HG03354 (cell line): Measurements from ENCODE around the gene BLID.

Source experiments
- ATAC-seq: cut with Tn5 transposase; IDR thresholded peaks from one replicate; pipeline ENCODE4 v1.9.1; 2021; ENCODE audit warnings: mild to moderate bottlenecking; ENCODE audit not compliant: unreplicated experiment, poor library complexity, severe bottlenecking

BLID gene

DNA sequence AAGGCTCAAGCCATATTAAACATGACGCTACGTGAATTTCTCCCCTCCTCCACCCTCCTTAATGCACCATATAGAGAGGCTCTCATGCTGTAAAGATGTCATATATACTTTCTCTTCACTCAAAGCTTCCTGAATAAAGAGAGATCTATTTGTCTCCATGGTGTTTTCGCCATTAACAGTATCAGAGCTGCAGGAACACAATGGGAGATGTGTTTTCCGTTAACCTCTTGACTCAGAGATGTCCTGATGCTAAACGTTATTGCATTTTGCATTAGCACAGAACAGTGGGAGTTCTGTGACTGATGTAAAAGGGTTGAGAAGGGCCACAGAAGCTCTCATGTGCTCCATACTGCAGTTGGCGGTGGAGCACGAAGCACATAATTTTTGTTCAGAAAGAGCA lies 25.7 kb upstream of the BLID start:
- no peak for ATAC-seq

DNA sequence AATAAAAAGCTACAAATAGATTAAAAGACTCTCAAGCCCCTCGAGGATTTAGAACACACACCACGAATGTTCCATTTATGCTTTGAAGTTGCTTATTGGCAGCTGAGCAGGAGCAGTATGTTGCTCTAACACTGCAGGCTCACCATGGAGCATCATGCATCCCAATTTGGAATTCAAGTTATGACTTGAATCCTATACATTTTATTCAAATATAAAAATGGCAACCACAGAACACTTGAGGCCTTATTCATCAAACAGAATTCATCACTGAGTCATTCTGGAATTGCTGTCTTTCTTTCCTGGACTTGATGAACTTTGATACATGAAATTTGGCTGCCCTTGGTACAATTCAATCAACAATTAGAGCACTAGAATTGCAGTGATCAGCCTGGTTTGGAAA lies 24.5 kb upstream of the BLID start:
- no peak for ATAC-seq

DNA sequence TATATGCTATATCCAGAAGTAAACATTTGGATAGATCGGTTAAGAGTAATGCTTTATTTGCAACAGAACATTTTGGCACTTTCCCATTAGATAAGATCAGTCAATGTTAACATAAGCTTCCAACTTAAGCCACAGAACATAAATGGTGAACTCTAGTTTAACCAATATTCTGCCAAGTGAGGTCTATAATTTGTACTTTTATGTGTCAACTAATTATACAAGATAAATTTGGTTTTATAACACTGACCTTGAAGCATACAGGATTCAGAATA lies 23.5 kb upstream of the BLID start:
- no peak for ATAC-seq

DNA sequence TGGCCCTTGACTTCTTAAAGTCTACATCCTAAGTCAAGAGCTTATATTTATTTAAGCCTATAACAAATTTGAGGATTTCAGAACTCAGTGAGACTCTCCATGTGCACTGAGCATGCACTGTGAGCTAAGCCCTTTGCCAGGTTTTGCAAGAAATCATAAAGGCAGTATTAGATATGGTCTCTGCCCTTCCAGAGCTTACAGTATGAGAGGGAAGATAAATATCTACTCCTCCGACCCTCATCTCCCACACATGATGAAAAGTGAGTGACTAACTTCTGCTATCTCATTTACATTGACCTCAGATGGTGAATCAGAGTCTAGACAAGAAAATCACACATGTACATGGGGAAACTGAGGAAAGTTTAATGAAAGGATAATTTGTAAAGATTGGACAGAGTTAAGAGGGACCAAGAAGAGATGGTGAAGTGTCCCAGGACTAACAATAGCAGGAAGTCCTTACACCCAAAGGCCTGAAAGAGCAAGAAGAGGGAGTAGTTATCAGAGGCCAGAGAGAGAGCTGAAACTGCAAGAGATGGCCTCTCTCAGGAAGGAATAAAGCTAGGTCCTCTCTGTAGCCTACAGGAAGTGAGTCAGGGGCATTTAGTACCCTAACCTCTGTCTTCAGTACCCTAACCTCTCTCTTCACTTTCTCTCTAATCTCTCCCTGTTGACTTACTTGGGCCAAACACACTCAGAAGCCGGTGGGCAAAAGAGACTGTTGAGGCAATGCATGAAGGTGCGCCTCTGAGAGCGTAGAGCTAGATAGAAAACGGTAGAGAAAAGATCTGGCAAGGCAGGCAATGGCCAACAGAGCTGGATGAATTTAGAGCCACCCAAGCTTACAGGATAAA lies 23.0 kb upstream of the BLID start:
- no peak for ATAC-seq

DNA sequence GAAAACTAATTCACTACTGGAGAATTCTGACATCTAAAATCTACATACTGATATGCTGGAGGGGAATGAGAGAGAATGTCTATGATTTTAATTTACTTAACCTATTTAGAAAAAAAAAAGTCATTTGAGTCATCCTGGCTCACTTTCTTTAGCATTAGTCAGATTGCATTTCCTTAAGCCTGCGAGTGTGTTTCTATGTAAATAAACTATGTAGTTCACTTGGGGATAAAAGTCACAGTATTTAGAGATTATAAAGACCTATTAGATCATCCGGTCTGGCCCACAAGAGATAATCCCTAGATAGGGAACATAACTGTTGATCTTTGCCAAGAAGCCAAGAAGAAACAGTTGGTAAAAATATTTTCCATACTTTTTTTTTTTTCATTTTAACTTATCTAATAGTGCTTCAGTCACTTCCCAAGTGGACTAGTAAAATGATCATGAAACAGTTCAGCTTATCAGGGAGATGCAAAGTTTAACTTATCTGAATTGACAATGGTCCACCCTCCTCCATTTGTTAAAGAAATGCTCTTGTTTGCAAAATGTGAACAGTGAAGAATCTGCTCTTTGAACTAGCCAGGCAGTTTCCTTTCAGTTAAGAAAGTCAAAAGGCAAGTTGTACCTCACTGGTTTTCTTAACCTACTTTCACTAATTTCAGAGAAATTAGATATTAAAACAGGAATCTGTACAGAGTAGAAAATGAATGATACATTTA lies 21.2 kb upstream of the BLID start:
- ATAC-seq = no peak

DNA sequence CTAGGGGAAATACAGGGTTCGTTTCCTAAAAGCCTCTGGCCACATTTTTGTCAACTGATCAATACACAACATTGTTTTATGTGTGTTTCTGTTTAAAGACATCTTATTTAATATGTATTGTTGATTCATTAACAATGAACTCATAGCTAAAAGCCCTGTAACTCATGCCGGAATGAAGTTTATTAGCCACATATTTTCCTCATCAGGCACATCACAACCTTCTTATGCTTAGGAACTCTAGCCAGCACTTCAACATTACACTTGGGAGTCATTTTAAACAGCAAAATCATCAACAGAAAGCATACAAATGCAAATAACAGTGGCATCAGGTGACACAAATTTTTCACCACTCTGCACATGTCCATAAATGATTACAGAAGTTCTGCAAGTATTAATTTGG lies 15.1 kb upstream of the BLID start:
- no peak for ATAC-seq

DNA sequence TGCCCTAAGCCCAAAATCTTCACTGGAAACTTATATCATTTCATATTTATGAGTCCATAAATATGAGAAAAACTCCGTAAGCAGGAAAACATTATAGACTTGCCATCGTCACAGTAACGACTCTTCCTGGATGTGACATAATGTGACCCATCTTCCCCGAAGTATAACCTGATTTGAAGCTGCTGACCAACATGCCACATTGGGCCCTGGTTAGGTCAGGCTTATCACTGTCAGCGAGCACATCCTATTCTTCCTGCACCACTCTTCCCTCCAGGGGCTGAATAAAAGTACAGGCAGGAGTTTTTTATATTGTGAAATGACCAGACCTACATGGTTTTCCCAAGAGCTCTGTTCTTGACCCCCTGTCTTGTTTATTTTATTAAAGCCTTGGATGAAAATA lies 12.1 kb upstream of the BLID start:
- no peak for ATAC-seq

DNA sequence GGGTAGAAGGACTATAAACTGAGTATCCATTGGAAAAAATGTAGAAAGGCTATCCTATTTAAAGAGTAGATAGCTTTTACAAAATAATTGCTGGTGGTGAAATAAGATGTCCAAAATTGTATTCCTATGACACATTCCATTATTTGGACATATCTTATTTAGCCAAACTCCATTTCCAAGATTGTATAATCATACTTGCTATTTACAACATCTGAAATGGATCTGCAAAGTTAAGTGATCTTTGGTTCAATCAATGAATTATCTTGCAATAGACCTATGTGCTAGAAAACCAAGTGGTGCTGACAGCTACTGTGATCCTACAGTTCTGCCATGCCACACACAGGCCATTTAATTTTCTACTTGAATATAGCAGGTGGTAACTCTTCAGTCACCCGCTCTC lies 11.0 kb upstream of the BLID start:
- ATAC-seq = no peak

DNA sequence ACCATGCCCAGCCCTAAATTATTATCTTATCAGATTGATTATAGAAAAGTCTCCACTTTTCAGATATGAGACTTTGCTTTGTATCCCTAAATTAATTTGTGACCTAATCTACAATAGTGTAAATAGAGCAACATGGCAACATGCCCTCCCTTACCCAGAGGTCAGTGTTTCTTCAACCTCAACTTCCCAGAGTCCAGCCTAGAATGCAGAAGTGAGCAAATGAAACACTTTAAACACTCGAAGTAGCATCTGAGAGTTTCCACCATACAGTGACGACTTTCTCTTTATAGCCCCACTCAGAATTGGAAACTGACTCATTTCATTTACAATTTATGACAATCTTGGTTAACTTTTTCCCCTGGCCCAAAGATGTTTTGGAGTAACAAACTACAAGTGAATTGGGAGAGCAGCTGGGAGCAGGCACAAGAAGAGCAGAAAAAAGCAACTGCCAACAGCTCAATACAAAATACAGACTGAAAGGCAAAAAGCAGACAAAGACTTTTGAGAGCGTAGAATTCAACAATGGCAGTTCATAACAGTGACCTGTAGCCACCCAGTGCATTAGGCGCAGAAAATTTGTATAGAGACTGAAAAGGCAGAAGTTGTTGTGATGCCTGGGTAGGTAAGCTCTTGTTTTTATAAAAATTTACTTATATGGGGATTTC lies 10.1 kb upstream of the BLID start:
- no peak for ATAC-seq

DNA sequence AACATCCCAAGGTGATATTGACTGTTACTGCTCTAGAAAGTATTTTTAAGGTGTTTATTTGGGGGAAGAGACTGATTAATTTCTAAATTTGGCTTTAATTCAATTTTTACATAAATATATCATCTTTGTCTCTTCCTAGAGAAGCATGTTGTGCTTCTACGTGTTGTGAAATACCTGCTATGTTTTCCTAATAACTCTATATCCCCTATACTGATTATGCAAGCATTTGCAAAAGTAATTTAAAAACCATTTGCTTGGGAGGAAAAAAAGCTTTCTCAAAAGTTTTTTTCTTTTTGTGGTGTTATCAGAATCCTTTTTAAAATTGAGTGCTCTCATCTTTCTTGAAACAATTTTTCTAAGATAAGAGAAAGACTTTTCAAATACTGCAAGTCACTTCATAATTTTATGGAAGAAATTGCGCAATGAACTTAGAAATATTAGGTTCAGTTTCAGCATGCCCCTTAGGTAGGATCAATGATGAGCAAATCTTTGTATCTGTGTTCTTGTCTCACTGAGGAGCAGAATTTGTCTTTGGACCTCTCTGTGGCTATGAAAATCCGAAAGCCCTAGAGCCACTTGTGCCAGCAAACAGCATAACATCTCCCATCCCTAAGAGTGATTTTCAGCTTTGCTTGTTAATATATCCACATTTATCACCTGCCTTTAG lies 7.4 kb upstream of the BLID start:
- no peak for ATAC-seq

DNA sequence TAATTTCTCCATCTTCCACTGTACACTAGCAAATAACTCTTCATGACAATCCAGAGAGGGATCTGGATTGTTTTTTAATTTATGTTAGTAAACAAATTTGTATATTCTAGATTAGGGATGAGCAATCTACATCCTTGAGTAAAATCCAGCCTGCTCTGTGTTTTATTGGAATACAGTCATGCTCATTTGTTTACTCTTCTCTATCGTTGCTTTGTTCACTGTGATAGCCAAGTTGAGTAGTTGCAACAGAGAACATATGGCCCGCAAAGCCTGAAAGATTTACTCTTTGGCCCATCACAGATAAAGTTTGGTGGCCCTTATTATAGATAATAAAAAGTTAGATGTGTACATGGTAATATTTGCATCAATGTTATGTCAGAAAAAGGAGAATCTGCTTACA lies 6.2 kb upstream of the BLID start:
- no peak for ATAC-seq

DNA sequence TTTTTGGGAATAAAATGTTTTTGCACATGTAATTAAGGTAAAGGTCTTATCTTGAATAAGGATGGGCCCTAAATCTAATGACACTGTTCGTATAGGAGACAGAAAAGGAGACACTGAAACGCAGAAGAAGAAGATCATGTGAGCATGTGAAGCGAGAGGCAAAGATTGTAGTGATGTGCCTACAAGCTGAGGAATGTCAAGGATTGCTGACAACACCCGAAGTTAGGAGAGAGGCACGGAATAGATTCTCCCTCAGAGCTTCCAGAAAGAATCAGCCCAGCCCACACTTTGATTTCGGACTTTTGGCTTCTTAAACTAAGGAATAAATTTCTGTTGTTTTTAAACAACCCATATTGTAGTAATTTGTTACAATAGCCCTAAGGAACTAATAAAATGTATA lies 4.1 kb upstream of the BLID start:
- no peak for ATAC-seq

DNA sequence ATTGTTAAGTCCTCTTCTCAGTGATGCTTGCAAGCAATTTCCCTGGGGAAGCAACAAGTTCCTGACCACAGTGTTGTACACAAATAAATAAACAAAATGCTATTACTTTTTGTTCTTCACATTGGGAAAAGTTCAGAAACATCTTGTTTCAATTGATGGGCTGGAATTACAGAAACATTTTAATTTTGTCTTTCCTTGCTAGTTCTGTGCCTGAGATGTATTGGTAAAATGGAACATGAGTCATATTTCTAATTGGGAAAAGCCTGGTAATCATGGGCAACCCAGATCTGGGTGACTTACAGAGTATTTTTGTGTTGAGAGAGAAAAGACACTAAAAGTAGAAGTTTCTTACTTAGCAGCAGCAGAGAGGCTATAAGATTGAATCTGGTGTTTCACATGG lies 576 bp upstream of the BLID start:
- ATAC-seq = no peak

DNA sequence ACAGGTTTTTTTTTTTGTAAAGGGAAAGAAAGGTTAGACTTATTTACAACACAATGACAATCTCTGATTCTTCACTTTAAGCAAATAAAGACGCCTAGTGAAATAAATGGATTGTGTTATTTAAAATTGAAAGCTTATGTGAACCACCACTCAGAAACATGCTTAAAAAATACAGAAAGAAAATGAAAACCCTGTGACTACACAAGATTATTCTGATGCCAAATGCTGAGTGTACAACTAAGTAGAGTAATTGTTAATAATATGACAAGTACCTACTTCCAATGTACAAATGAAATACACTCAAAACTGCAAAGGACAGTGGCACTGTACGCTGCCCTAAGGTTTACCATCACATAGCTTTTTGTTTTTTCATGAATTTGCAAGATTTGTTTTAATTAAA lies 1.0 kb downstream of the BLID start:
- no peak for ATAC-seq

DNA sequence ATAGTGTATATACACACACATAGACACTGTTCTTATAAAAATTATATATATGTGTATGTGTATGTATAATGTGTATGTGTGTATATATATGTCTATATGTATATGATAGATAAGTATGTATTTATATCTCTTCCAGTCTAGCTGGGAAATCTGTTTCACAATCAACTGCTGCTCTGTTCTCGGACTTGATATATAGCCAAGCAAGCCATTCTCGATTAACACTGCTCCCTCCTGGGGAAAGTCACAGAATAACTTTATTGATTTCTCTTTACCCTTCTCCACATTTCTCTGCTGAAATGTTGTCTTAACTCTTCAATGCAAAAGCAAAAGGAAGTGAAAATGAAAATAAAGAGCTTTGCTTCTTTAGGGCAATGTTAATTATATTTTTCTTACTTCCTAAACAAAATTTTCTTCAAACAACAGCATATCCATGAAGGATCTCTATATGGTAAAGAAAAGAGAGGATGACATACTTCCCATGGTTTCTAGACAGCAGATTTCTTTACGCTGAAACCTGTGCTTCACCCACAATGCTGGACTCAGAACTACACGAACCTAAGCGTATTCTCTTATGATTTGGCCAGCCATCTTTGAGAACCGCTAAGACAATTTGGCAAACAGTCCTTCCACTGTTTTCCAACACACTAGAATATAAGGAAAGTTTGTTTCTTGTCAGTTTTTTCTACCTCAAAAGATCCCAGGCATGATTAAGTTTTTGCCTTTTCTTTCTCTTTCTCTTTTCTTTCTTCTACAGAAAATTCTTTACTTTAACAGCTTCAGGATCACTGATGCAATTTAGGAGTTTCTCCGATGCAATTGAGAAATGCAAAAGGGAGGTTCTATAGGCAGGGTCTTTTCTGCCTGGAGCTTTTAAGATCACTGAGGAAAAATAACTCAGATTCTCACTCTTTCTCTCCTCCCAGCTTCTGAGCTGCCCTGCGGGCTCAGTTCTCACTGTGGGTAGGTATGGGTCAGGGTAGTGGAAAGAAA lies 1.9 kb downstream of the BLID start:
- no peak for ATAC-seq

DNA sequence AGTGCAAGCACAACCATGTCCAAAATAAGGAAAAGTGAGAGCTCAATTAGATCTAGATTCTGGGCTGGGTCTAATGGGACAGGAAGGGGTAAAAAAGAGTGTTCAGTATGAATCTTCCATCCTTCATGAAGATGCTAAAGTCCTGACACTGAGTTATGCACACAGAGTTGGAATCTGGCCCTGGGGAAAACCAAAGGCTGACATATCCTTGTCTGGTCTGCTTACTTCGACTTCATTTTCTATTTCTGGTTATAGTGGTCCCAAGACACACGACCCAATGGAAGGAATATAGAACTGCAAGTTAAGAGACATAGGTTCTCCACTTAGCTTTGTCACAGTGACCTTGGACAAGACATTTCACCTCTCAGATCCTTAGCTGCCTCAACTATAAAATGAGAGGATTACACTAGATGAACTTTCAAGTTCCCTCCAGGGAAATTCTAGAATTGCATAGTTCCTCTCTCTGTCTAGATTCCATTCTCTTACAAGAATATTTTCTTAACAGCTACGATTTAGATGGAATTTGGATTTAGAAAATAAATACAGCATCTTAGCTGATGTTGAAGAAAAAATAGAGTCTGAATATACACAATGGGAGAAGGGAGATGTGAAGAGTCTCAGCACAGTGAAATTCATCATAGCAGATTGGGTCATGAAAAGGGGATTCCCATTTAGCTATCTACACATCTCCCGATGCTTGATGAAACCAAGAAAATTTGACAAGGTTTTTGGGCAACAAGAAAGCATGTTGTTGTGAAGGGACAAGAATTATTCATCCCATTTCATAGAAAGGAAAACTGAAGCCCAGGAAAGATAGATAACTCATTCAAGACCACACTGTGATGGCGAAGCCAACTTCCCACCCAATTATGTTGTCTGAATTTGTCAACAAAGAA lies 3.3 kb downstream of the BLID start:
- ATAC-seq = no peak

DNA sequence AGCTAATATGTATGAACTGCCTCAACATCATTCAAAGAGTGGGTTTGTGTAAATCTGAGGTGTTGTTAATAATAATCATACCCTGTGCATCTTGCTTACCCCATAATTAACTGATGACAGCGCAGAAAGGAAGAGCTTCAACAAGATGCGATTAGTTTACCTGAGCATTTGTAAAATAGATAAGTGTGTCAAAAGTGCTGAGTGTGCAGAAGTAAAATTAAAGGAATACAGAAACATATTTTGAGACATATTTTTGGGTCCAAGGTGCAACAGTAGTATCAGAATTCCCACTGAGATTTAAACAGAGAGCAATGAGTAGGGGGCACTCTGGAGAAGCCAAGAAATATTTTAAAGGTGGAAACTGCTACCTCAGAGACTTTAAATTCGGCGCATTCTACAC lies 6.1 kb downstream of the BLID start:
- ATAC-seq = no peak

DNA sequence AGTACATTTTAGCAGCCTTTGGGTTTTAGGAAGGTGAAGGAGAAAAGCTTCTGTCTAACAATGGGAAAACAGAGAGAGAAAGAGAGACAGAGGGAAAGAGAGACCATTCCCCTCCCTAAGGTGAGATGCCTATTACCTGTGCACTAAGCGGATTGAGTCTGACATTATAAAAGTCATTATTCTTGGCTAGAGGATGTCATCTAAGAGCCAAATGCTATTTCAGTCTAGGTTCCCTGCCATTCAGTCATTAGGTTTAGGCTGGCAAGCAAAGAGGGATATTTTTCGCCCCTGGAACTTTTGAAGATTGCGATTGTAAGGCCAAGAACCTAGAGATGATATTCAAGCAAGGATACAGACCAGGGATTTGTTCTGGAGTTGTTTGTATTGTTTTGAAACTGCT lies 7.2 kb downstream of the BLID start:
- no peak for ATAC-seq
